HG03432 (cell line): ENCODE data around the gene MARCHF3.
"Not testable (repeated sequence)": the region's sequence is repeated elsewhere in the genome, so short reads cannot be mapped to it uniquely, and the experiment has no call there.

ENCODE experiments used
- ATAC-seq: cut with Tn5 transposase; IDR thresholded peaks from one replicate; pipeline ENCODE4 v1.9.1; 2021; ENCODE audit warnings: mild to moderate bottlenecking, moderate library complexity; ENCODE audit not compliant: unreplicated experiment

Gene MARCHF3

DNA sequence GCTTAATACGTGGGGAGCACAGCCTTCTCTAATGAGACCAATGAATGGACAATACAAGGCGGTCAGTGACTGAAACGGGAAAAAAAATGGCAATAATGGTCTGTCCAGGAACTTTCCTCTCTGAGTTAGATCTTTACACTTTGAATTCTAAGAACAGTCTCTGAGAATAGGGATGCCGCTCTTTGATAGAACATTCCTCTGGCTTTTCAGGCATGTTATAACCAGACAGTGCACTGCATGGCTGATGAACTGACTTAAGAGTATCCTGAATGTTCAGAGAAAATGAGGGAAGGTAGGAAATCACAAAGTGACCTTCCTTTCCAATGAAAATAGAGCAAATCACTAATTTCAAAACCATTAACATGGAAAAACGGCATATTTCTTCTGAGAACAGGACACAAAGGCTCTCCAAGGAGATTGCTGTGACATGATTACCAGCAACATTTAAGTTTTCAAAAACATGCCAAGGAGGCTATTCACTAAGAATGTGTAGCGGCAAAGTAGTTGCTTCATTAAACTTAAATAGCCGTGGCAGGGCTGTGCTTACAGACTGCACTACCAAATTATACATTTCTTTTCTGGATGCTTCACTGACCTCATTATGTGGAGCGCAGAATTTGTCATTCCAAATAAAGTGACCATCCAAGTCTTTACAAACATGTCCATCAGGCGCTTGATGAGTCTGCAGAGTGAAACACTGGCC, 105.9 kb downstream of the MARCHF3 start:
- ATAC-seq, result no peak

DNA sequence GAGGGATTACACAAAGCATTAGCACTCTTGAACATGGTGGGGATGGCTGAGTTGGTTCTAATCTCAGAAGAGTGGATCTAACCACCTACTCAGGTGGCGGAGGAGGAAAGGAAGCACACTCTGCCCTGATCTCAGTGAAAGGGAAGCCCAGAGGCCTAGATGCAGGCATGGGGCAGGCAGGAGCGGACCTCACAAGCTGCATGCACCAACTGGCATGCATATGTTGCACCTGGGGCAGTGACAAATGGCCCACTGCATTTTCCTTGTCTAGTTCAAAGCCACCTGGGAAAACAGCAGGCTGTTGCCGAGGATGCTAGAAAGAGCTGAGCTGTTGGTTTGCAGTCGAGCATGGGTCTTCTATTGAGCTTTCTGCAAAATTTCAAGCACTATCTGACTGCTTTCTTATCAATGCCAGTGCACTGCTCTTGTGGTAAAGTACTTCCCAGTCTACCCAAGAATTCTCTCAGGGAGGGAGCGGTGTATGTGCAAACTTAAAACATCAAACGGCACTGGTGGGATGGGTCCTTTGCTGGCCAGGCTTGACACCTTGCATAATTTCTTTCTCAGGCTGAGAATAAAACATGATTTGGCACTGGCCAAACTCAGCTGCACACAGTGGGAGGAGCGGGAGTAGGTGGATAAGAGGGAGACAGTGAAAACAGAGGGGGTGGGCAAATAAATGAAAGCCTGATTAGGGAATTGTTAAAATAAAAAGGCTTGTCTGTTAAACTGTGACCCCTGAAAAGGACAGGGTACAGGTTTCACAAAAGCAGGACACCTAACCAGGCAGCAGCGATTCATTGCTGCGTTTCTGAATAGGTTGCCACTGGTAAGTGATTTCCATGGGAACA, 108.9 kb downstream of the MARCHF3 start:
- no peak for ATAC-seq

DNA sequence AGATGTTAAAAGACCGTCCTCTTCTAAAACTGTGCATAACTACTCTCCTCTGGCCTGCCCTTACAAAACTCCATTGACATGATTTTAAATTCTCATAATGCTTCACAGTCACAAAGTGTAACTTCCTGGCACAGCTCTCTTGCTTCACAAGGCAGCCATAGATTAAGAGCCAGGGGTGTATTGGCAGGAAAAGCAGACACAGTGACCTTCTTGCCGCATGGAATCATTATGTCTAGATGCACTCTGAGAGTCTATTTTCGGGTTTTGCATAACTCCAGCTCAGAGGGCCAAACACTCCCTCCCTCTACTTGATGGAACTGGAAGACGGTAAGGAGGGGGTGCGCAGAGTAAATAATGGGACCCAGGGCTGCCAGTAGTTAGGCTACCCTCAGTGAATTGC, 110.1 kb downstream of the MARCHF3 start:
- ATAC-seq, result no peak

DNA sequence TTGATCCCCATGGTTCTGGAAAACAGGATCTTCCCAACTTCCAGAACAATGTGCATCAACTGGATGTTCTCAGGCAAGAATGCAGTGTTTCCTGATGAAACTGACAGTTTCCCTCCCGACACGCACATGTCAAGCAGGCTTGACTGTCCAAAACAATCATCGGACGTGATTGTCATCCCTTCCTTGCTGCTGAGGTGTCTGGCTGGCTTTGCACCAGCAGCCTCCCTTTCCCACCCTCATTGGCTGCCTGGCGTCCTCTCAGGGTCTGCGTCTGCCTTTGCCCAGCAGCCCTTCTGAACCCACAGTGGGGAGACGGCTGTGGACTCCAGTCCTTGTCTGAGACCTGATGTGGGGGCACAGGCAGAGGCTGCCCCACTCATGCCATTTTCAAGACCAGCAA, 110.8 kb downstream of the MARCHF3 start:
- no peak for ATAC-seq

DNA sequence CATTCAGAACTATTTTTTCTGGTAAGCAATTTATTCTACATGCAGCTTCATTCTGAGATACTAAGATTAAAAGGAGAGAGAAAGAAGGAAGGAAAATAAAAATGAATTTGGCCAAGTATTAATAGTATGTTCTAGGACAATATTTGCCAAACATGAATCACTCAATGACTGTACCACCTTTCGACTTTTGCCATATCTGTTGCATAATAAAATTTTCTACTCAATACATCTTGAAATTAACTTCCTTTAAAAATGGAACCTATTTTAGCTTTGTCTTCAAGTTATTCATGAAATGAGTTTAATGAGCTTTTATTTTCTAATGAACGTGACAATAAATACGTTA, 111.8 kb downstream of the MARCHF3 start:
- ATAC-seq, result no peak

DNA sequence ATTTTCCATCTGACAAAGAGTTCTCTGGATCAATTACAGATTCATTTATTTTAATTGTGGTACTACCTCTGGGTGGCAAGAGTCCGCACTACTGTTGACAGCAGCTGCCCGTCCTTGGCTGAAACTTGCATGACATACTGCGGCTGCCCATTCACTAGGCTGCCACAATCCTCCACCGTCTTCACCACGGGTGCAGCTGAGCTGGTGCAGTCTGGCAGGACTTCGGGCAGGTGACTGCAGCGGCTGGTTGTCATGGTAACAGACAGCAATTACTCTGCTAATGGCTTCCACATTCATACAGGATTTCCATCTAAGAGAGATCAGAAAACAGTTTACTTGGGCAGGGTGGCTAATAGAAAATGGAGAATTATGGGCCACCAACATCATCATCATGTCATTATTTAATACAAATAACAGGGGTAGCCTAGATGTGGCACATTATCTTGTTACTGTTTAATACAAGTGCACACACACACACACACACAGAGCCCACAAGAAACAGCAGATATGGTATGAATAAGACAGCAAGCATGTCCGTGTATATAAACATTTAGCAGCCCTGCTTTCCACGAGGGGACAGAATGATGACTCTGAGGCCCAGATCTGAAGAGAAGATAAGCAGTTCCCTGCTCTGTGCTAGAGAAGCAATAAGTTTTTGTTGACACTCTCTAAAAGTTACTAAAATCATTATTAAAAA, 112.3 kb downstream of the MARCHF3 start:
- ATAC-seq, result no peak

DNA sequence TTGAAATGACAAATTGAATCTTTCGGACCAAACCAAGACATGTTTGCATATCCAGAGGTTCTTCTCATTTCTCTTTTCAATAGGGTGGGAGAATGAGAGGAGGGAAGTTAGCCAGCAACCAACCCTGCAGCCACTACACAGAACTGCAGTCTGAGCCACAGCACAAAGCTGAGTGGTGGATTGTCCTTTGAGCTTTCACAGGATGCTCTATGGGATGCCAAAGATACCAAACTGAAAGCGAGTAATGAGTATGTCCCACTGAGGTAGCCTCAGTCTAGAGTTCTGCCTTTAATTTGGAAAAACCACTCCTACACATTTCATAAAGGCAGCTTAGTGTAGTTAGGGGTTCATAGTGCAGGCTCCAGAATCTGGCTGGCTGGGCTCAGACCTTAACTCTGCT, 114.9 kb downstream of the MARCHF3 start:
- no peak for ATAC-seq

DNA sequence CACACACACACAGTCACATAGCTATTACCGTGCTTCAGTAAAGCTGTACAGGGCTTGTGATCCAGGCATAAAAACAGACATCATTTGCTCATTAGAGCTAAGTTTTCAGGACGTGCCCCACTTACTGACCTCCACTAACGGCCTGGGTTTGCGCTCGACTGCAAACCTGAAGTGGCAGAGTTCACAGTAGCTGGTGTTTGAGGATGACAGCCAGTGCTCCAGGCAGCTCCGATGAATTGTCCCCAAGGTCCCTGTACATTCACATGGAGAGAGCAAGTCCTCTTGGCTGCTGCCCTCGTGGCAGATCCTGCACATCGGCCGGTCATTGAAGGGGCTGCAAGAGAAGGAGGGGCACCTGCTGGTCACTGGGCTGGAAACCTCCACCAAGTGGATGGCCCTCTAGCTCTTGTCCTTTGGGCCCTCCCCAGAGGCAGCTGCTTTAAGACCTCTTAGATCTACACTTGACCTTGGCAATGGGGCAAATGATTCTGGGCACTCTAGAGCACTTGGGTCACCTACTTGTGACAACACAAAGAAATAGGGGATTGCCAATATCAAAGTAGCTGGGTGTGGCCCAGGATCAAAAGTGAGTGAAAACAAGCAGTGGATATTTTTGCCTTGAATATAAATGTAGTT, 115.4 kb downstream of the MARCHF3 start:
- no peak for ATAC-seq

DNA sequence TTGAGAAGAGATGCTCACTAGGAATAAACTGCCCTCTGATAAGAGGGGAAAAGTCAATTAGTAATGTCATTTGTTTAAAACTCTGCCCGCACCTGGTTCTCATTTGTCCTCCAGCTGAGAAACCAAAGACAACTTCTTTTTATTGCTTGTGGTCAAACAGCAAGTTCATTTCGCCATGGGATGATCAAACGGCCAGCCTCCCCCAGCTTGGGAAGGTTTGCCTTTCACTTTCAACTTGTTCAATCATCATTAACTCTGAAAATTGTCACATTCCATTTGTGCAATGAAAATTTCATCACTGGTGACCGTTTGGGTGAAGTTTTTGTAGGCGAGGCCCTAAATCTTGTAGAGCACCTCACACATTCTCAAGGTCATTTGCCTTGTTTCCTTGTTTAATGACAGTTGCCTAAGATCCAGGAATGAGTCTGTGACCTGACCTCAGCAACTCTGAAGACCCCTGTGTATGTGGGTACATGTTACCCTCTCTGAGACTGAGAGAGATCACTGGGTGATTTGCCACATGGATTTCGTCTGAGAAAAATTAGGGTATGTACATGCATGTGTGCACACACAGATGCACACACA, 117.7 kb downstream of the MARCHF3 start:
- ATAC-seq, result no peak

DNA sequence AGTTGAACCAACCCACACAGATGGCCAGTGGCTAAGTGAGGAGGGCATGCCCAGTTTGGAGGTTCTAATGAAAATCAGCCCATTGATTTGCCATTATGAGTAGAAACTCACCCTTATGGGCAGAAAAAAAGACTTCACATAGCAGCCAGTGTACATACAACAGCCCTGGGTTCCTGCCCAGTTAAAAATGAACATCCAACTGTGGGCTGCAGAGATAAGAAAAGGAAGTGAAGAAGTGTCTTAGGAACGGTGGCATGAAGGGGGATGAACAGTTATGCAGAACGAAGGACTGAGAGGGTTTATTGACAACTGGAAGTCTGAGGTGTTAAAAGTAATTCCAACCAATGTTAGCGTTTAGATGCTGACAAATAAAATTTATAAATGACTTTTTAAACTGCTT, 118.4 kb downstream of the MARCHF3 start:
- no peak for ATAC-seq

DNA sequence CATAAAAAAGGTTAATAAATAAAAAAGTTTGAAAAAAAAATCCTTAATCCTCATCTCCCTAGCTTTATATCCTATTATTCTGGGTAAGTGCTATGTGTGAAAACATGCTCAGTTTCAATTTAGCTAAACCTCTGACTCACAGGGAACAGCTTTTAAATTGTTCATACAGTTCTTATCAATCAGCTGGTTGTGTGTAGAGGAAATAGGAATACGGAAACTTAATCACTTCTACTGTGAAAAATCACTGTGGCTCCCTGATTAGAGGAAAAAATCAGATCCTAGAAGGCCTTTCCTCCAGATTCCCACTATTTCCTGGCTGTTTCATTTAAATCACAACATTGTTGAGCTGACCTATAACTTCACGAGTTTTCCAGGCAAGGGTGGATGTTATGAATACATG, 120.5 kb downstream of the MARCHF3 start:
- no peak for ATAC-seq

DNA sequence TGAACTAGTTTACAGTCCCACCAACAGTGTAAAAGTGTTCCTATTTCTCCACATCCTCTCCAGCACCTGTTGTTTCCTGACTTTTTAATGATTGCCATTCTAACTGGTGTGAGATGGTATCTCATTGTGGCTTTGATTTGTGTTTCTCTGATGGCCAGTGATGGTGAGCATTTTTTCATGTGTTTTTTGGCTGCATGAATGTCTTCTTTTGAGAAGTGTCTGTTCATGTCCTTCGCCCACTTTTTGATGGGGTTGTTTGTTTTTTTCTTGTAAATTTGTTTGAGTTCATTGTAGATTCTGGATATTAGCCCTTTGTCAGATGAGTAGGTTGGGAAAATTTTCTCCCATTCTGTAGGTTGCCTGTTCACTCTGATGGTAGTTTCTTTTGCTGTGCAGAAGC, 126.0 kb downstream of the MARCHF3 start:
- ATAC-seq, result not testable (repeated sequence)

DNA sequence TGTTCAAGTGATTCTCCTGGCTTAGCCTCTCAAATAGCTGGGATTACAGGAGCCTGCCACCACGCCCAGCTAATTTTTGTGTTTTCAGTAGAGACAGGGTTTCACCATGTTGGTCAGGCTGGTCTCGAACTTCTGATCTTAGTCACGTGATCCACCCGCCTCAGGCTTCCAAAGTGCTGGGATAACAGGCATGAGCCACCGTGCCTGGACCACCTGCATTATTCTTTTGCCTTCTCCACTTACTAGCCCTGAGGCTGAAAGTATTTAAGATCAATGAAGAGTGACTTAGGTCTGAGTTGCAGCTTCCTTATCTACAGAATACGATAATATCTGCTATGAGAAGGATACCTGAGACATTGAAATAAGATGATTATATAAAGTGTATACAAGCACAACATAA, 129.6 kb downstream of the MARCHF3 start:
- ATAC-seq, result no peak

DNA sequence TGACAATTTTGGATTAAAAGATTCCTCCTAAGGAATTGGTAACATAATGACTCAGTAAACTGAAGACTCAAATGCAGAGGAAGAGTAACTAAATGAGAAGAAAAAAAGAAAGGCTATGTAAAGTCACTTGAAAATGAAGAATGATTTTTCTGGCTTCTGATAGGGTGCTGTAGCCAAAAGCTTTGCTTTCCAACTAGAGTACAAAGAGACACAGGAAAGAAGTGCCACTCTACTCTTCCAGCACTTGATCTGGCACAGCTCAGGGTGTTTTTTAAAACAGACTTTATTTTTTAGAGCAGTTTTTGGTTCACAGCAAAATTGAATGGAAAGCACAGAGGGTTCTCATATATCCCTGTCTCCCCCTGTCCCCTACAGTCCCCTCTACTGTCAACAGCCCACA, 130.9 kb downstream of the MARCHF3 start:
- no peak for ATAC-seq

DNA sequence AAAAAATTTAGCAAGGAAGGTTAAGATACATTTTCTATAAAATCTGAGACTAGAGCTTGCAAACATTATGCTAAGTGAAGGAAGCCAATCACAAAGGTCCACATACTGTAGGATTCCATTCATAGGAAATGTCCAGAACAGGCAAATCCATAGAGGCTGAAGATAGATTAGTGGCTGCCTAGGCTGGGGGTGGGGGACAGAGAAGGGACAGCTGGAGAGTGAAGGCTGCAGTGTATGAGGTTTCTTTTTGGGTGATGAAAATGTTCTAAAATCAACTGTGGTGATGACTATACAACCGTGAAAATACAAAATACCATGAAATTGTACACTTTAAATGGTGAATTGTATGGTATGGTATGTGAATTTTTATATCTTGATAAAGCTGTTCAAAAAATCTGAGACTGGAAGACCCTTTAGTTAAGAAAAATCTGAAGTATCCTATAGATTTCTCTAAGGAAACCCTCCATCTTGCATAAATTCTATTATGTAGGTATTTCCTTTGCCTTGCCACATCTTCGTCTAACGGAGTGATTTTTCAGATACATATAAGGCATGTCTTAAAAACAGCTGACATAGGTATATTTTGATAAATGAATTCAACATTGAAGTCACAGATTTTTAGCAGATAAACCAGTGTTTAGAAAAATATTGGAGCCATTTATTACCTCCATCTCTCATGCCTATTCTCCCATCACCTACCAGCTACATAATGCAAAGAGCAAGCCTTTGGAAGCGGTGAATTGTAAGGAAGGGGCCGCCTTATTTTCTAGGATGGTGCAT, 132.3 kb downstream of the MARCHF3 start:
- no peak for ATAC-seq

DNA sequence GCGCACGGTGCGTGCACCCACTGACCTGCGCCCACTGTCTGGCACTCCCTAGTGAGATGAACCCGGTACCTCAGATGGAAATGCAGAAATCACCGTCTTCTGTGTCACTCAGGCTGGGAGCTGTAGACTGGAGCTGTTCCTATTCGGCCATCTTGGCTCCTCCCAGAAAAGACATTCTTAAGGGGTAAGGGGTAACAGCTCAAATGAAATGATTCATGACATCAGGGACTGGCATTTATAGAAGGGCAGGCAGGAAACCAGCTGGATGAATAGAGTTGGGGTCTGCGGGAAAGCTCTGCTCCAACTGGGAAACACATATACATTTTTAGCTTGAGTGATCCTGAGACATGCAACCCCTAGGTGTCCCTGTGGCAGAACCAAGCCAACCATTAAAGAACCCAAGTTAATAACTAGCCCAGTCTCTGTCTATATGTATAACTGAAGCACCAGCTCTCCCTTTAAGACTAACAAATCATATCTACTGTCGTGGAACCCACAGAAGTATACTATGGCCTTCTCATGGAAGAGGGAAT, 134.1 kb downstream of the MARCHF3 start:
- no peak for ATAC-seq

DNA sequence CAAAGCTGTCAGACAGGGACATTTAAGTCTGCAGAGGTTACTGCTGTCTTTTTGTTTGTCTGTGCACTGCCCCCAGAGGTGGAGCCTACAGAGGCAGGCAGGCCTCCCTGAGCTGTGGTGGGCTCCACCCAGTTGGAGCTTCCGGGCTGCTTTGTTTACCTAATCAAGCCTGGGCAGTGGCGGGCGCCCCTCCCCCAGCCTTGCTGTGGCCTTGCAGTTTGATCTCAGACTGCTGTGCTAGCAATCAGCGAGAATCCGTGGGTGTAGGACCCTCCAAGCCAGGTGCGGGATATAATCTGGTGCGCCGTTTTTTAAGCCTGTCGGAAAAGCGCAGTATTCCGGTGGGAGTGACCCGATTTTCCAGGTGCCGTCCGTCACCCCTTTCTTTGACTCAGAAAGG, 134.6 kb downstream of the MARCHF3 start:
- not testable (repeated sequence) for ATAC-seq

DNA sequence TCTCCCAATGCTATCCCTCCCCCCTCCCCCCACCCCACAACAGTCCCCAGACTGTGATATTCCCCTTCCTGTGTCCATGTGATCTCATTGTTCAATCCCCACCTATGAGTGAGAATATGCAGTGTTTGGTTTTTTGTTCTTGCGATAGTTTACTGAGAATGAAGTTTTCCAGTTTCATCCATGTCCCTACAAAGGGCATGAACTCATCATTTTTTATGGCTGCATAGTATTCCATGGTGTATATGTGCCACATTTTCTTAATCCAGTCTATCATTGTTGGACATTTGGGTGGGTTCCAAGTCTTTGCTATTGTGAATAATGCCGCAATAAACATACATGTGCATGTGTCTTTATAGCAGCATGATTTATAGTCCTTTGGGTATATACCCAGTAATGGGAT, 139.9 kb downstream of the MARCHF3 start:
- not testable (repeated sequence) for ATAC-seq

DNA sequence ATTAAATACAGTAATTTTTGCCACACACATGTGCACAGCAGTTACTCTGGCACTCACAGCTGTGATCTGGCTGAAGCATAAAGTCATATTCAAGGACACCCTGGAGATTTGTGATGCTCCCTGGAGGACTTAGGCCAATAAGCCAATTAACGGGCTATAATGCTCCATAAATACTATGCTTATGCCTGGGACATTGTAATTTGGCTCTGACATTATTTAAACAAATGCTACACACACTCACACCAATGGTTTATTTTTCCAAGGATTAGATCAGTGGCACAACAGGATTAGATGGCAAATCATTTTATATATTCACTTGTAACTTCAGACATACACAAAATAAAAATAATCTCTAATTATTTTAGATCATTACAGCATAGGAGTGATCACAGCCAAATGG, 142.2 kb downstream of the MARCHF3 start:
- ATAC-seq, result no peak

DNA sequence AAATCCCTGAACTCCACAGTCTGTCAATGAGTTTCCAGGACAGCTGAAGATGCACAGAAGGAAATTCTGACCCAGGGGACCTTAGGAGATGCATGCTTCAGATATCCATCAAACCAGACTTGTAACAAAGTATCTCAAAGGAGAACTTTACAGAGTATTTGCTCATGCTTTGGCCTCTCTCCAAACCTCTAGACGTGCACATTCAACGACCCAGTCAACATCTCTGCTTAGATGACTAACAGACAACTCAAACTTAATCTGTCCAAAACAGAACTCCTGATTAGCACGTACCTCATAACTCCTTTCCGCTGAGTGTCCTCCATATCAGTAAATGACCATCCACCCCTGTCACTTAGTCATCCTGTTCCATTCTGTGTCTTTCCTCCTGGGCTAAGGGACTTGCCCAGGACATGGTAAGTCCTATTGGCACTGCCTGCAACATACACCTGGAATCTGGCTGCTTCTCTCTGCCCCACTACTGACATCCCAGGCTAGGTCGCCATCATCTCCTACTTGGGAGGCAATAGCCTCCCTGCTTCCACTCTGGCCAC, 146.0 kb downstream of the MARCHF3 start:
- no peak for ATAC-seq
